Osteoblast (primary cell): ENCODE results near the gene ZFP91. TPM values are rescaled to one million over a fixed set of nuclear protein-coding genes. Genes with fewer than 3 reads are reported as not detected.
A peak's percentile ranks its signal among the peaks of the same experiment; 100 is the strongest.

Source experiments
- DNase-seq: peaks from one replicate; pipeline ENCODE4 v3.0.0; 2011; ENCODE audit warnings: low spot score, mixed read lengths; ENCODE audit not compliant: insufficient read length; ENCODE audit errors: missing footprints
- H2AFZ ChIP-seq: 2 replicates; pipeline ENCODE4 v1.6.0; 2011; ENCODE audit warnings: mild to moderate bottlenecking, low read length
- H3K27ac ChIP-seq: 2 replicates; pipeline ENCODE4 v1.5.1; 2011; ENCODE audit warnings: mild to moderate bottlenecking, low read depth, low read length, moderate library complexity
- H3K27me3 ChIP-seq: 2 replicates; pipeline ENCODE4 v1.6.0; 2012; ENCODE audit warnings: mild to moderate bottlenecking, control low read depth, inconsistent platforms, low read length, moderate library complexity; ENCODE audit not compliant: insufficient read depth
- H3K36me3 ChIP-seq: 2 replicates; pipeline ENCODE4 v1.5.1; 2011; ENCODE audit warnings: mild to moderate bottlenecking, low read length, control low read depth, moderate library complexity; ENCODE audit not compliant: insufficient read depth
- H3K4me1 ChIP-seq: 2 replicates; pipeline ENCODE4 v1.5.1; 2011; ENCODE audit warnings: mild to moderate bottlenecking, low read length, control low read depth, moderate library complexity; ENCODE audit not compliant: insufficient read depth
- H3K4me2 ChIP-seq: 2 replicates; pipeline ENCODE4 v1.6.0; 2011; ENCODE audit warnings: mild to moderate bottlenecking, low read length; ENCODE audit not compliant: insufficient read depth
- H3K4me3 ChIP-seq: fragments of 200-600 bp; sonication (generic); 3 replicates; pipeline ENCODE4 v1.5.1; 2012; ENCODE audit warnings: mild to moderate bottlenecking, low read length, inconsistent platforms; ENCODE audit not compliant: insufficient read depth
- H3K79me2 ChIP-seq: 2 replicates; pipeline ENCODE4 v1.6.0; 2012; ENCODE audit warnings: mild to moderate bottlenecking, low read length, control low read depth, inconsistent platforms; ENCODE audit not compliant: insufficient read depth
- H3K9me3 ChIP-seq: 2 replicates; pipeline ENCODE4 v1.5.1; 2011; ENCODE audit warnings: low read depth, low read length, control low read depth
- H4K20me1 ChIP-seq: 2 replicates; pipeline ENCODE4 v1.6.0; 2012; ENCODE audit warnings: mild to moderate bottlenecking, low read length, control low read depth; ENCODE audit not compliant: insufficient read depth
- CTCF ChIP-seq: IDR thresholded peaks from 2 replicates; pipeline ENCODE4 v1.5.1; 2011; ENCODE audit warnings: mild to moderate bottlenecking, low read depth, low read length, moderate library complexity; ENCODE audit errors: extremely low read depth
- total RNA-seq: library from RNA; depleted of rRNA; stranded (reverse); fragments of >200 nt; gene quantifications from 2 replicates; pipeline ENCODE4 v1.2.3, GENCODE V29; 2012

Gene ZFP91
- total RNA-seq, 1 donor, result 61.2 TPM

GRCh38 chr11:58625086-58625485 is 46.2 kb downstream of the ZFP91 start:
- Histone ChIP-seq H3K4me1 (peaks cover 61% of the 10 kb centered on the region), H3K79me2 (peaks cover 34% of the 10 kb centered on the region), H4K20me1 (peaks cover 2% of the 10 kb centered on the region), H3K4me2 (no peak overlapping the region), H3K4me3 (no peak overlapping the region), H2AFZ (no peak overlapping the region), H3K27ac (peak overlapping the region; percentile 81), H3K27me3 (no peaks in the 10 kb centered on the region), H3K9me3 (no peaks in the 10 kb centered on the region), H3K36me3 (peaks cover 46% of the 10 kb centered on the region)
- DNase-seq, result no peak
- TF ChIP-seq CTCF, result no peak

- Histone ChIP-seq H3K27ac (peak overlapping the region; percentile 81), H3K4me3 (no peak overlapping the region), H3K36me3 (peaks cover 37% of the 10 kb centered on the region), H2AFZ (no peak overlapping the region), H3K4me1 (peaks cover 57% of the 10 kb centered on the region), H3K4me2 (no peak overlapping the region), H4K20me1 (peaks cover 2% of the 10 kb centered on the region), H3K9me3 (no peaks in the 10 kb centered on the region), H3K27me3 (no peaks in the 10 kb centered on the region), H3K79me2 (peaks cover 28% of the 10 kb centered on the region)
- DNase-seq, result no peak
- no peak for TF ChIP-seq CTCF
Measured at GRCh38 chr11:58625826-58626460, 47.1 kb downstream of the ZFP91 start.

- Histone ChIP-seq H3K9me3 (no peaks in the 10 kb centered on the region), H3K79me2 (peaks cover 21% of the 10 kb centered on the region), H3K4me2 (peak overlapping the region; percentile 76), H3K27me3 (no peaks in the 10 kb centered on the region), H3K4me1 (peaks cover 56% of the 10 kb centered on the region), H3K27ac (peak overlapping the region; percentile 81), H2AFZ (no peak overlapping the region), H3K4me3 (no peak overlapping the region), H3K36me3 (peaks cover 35% of the 10 kb centered on the region), H4K20me1 (peaks cover 2% of the 10 kb centered on the region)
- DNase-seq, result no peak
- no peak for TF ChIP-seq CTCF
Measured at GRCh38 chr11:58626934-58627483, 48.1 kb downstream of the ZFP91 start.

- H2AFZ ChIP-seq, result no peak overlapping the region
- no peak for TF ChIP-seq CTCF
- peaks cover 23% of the 10 kb centered on the region for H3K36me3 ChIP-seq
- H3K4me1 ChIP-seq, result peaks cover 49% of the 10 kb centered on the region
- H3K4me2 ChIP-seq, result peak overlapping the region; percentile 76
- peak overlapping the region; percentile 81 for H3K27ac ChIP-seq
- H4K20me1 ChIP-seq, result peaks cover 2% of the 10 kb centered on the region
- no peaks in the 10 kb centered on the region for H3K9me3 ChIP-seq
- no peak overlapping the region for H3K4me3 ChIP-seq
- H3K79me2 ChIP-seq, result peaks cover 9% of the 10 kb centered on the region
- H3K27me3 ChIP-seq, result no peaks in the 10 kb centered on the region
- DNase-seq, result no peak
Measured at GRCh38 chr11:58628446-58628845, 49.6 kb downstream of the ZFP91 start.
